ENCODE data around the gene NAP1L1. TPM values are rescaled to one million over a fixed set of nuclear protein-coding genes. Genes with fewer than 3 reads are reported as not detected.

NAP1L1 gene
- total RNA-seq, 1 experiment from 2014 or later, result 620 TPM

DNA sequence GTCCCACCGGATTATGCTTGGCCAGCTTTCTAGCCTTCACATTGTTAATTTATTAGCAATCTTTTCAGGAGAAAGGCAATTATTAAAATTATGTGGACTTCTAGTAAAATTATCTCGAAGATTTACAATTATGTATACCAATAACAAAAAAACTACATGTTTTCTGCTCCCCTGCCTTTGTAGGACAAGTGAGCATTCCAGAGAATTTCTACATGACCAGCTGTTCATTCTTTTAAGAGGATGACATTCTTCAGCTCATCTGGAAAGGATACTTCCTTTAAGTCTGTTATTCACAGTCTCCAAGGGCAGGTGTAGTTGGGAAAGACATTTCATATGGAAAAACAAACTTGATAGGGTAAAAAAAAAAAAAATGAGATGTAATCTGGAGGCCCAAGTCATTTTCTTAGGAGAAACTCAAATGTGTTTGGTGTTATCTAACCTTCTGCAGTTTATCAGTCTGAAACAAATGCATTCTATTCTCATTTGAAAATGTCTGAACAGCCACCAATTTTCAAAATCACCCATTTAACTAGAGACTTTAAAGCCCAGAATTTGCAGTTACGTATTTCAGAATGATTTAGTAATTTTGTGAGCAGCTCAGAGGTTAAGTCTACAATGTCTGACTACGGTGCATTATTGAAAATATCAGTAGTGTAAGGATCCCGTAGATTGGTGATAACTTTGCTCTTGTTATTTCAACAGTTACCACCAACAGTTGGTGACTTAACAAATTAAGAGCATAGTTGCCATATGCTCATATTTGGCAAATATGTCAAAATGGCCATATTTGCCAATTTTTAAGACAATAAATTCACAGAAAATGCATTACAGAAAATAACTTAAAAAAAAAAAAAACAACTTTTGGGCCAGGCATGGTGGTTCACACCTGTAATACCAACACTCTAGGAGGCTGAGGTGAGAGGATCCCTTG lies 51.1 kb downstream of the NAP1L1 start:
- intact Hi-C loops (cut with micrococcal nuclease; ENCODE audit: unreplicated experiment), result no loop called here
- TF ChIP-seq POLR2AphosphoS5 (IDR thresholded peaks at IDR 0.05; ENCODE audit: low read depth, low read length) (peak; percentile 10), SIN3A (IDR thresholded peaks at IDR 0.05; ENCODE audit: borderline replicate concordance, insufficient read depth, low read depth, low read length) (no peak)
- ATAC-seq, result no peak

GRCh38 chr12:76032043-76032981 lies 52.2 kb downstream of the NAP1L1 start:
- no TSS peak for BruUV-seq (replicated peaks)
- TF ChIP-seq POLR2AphosphoS5 (IDR thresholded peaks at IDR 0.05; ENCODE audit: low read depth, low read length) (peak; percentile 9), REST (IDR thresholded peaks at IDR 0.05; ENCODE audit: insufficient read depth in 1 of 2, low read depth in 2 of 2, low read length in 1 of 2) (no peak), SIN3A (IDR thresholded peaks at IDR 0.05; ENCODE audit: borderline replicate concordance, insufficient read depth, low read depth, low read length) (peak; percentile 5; the same call in 1 of the 2 replicates), TCF7L2 (IDR thresholded peaks at IDR 0.05; ENCODE audit: low read depth, low read length) (no peak)
- TF ChIP-seq, protein P1, sequence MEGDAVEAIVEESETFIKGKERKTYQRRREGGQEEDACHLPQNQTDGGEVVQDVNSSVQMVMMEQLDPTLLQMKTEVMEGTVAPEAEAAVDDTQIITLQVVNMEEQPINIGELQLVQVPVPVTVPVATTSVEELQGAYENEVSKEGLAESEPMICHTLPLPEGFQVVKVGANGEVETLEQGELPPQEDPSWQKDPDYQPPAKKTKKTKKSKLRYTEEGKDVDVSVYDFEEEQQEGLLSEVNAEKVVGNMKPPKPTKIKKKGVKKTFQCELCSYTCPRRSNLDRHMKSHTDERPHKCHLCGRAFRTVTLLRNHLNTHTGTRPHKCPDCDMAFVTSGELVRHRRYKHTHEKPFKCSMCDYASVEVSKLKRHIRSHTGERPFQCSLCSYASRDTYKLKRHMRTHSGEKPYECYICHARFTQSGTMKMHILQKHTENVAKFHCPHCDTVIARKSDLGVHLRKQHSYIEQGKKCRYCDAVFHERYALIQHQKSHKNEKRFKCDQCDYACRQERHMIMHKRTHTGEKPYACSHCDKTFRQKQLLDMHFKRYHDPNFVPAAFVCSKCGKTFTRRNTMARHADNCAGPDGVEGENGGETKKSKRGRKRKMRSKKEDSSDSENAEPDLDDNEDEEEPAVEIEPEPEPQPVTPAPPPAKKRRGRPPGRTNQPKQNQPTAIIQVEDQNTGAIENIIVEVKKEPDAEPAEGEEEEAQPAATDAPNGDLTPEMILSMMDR (IDR thresholded peaks at IDR 0.05), result no peak
- Histone ChIP-seq H3K9me3 (ENCODE audit: control insufficient read depth, insufficient read depth, low read depth, low read length) (no peaks in the 10 kb centered on the region), H3K36me3 (ENCODE audit: control insufficient read depth, insufficient read depth, low read length) (peaks cover 26% of the 10 kb centered on the region), H3K4me1 (ENCODE audit: control insufficient read depth, insufficient read depth, low read length) (peaks cover 31% of the 10 kb centered on the region), H3K27ac (ENCODE audit: low read length) (peak overlapping the region; percentile 100), H3K4me3 (ENCODE audit: low read depth in 2 of 2, low read length in 2 of 2) (peak overlapping the region; percentile 66 to 93), H3K27me3 (ENCODE audit: control insufficient read depth, insufficient read depth, low read length) (no peaks in the 10 kb centered on the region)
- peak; percentile 36 for ATAC-seq
- POLR2A ChIA-PET, result interaction anchor here (0.6 to 1.3 kb wide), 13 partner anchors 10 to 951 kb away, joined by 3 to 12 read pairs (median 4); partner anchors contain the start of gene NAP1L1
- CTCF ChIA-PET, result interaction anchor here (0.6 to 0.9 kb wide), 5 partner anchors 473 to 642 kb away, joined by 3 to 4 read pairs (median 3); no protein-coding TSS in a partner anchor
- in situ Hi-C loops (cut with HindIII; ENCODE audit: low pct_unique_long_range_greater_than_20kb, low sequenced_read_pairs), result no loop called here
- intact Hi-C loops (cut with micrococcal nuclease; ENCODE audit: unreplicated experiment), result no loop called here
- DNase-seq (ENCODE audit: low read depth, low spot score), result no peak

More for the DNA sequence above, 51.1 kb downstream of the NAP1L1 start:
- Histone ChIP-seq H3K9me3 (ENCODE audit: control insufficient read depth, insufficient read depth, low read depth, low read length) (no peaks in the 10 kb centered on the region), H3K4me3 (ENCODE audit: low read depth in 2 of 2, low read length in 2 of 2) (peak overlapping the region; percentile 66 to 93), H3K27ac (ENCODE audit: low read length) (peak overlapping the region; percentile 100), H3K4me1 (ENCODE audit: control insufficient read depth, insufficient read depth, low read length) (peaks cover 41% of the 10 kb centered on the region), H3K36me3 (ENCODE audit: control insufficient read depth, insufficient read depth, low read length) (peaks cover 19% of the 10 kb centered on the region), H3K27me3 (ENCODE audit: control insufficient read depth, insufficient read depth, low read length) (no peaks in the 10 kb centered on the region)
- BruUV-seq (replicated peaks), result no TSS peak
- in situ Hi-C loops (cut with HindIII; ENCODE audit: low pct_unique_long_range_greater_than_20kb, low sequenced_read_pairs), result no loop called here
- ChIA-PET CTCF (interaction anchor here (0.9 kb wide), 1 partner anchor 549 kb away, joined by 3 read pairs; no protein-coding TSS in a partner anchor), POLR2A (interaction anchor here (0.6 to 1.1 kb wide), 5 partner anchors 51 to 264 kb away, joined by 3 to 8 read pairs (median 5); partner anchors contain the start of gene NAP1L1)
- DNase-seq (ENCODE audit: low read depth, low spot score), result no peak

Measured in Panc1 (cell line).